H1 (cell line): ENCODE results near the gene CENATAC. TPM values are rescaled to one million over a fixed set of nuclear protein-coding genes. Genes with fewer than 3 reads are reported as not detected.
A peak's percentile ranks its signal among the peaks of the same experiment; 100 is the strongest.

ENCODE experiments used
- ATF2 ChIP-seq: IDR thresholded peaks from 2 replicates; pipeline ENCODE4 v1.6.1; 2012; ENCODE audit warnings: low read length, inconsistent platforms
- CHD7 ChIP-seq: fragments of 300-600 bp; sonication (generic); IDR thresholded peaks from 2 replicates; pipeline ENCODE4 v1.7.1; 2012; ENCODE audit warnings: low read length, moderate library complexity, mild to moderate bottlenecking, inconsistent platforms; ENCODE audit not compliant: insufficient replicate concordance
- EP300 ChIP-seq, 2 experiments: IDR thresholded peaks; 1 replicate in 1 of 2; 2 replicates in 1 of 2; pipeline ENCODE4 v1.6.1; 2011 to 2012; ENCODE audit warnings: low read depth in 2 of 2, low read length in 2 of 2, mild to moderate bottlenecking in 2 of 2, borderline replicate concordance in 1 of 2, inconsistent platforms in 1 of 2, moderate library complexity in 1 of 2
- POLR2AphosphoS5 ChIP-seq: IDR thresholded peaks from 2 replicates; pipeline ENCODE4 v1.6.1; 2011; ENCODE audit warnings: low read depth, low read length
- polyA plus RNA-seq, 7 experiments: library from polyadenylated mRNA; depleted of rRNA in 3 of 7; stranded (reverse) in 5 of 7; unstranded in 2 of 7; fragments of >200 nt in 5 of 7; fragments of 200-250 nt in 2 of 7; gene quantifications; 1 replicate in 5 of 7; 2 replicates in 1 of 7; 4 replicates in 1 of 7; pipeline versions ENCODE4 v1.2.1 to v1.2.3, GENCODE V29; 2011 to 2013; ENCODE audit warnings: missing spikeins in 2 of 7, mixed read lengths in 2 of 7
- total RNA-seq: library from RNA; stranded (reverse); fragmentation: NEBNext Ultra II Directional; extraction: Animal tissue kit (Norgen Biotek cat#: 25700); gene quantifications from 2 replicates; pipeline ENCODE4 v1.2.1, GENCODE V29; 2021

Gene CENATAC
- total and polyA plus RNA-seq, 2 of the 8 experiments (the other 6 are each of a cell fraction or from before 2014, with no cell fraction given): 22.7 to 36.4 TPM

GRCh38 chr11:118997627-118998387 is at the start of gene CENATAC (continued):
- TF ChIP-seq CHD7 (no peak), POLR2AphosphoS5 (peak; percentile 85; the same call in 1 of the 2 replicates), ATF2 (peak; percentile 42; the same call in 1 of the 2 replicates), EP300 (IDR thresholded peaks at IDR 0.05; ENCODE audit: borderline replicate concordance in 1 of 2, low read depth in 2 of 2, low read length in 2 of 2) (no peak)
